HepG2 (cell line): ENCODE data around the gene SNPH. TPM values are rescaled to one million over a fixed set of nuclear protein-coding genes. Genes with fewer than 3 reads are reported as not detected.

Source experiments
- ARID5B ChIP-seq: IDR thresholded peaks from 2 replicates; pipeline ENCODE4 v1.4.0; 2020; ENCODE audit warnings: mild to moderate bottlenecking, missing genetic modification reagents
- BRD4 ChIP-seq: sonication (generic); formaldehyde crosslinking; IDR thresholded peaks from 2 replicates; pipeline ENCODE4 v1.4.0; 2020; ENCODE audit warnings: missing genetic modification reagents
- KLF11 ChIP-seq: IDR thresholded peaks from 2 replicates; pipeline ENCODE4 v1.6.1; 2016; ENCODE audit warnings: missing compliant biosample characterization
- SOX13 ChIP-seq, 3 experiments: fragments of 450-650 bp in 1 of 3; sonication (generic) in 1 of 3; formaldehyde crosslinking in 1 of 3; IDR thresholded peaks in 2 of 3; conservative IDR thresholded peaks in 1 of 3; 2 replicates each; pipeline versions ENCODE4 v1.5.0 to v1.6.1; 2016 to 2020; ENCODE audit warnings: antibody characterized with exemption in 1 of 3, mild to moderate bottlenecking in 1 of 3, missing compliant biosample characterization in 1 of 3, missing genetic modification reagents in 1 of 3, moderate library complexity in 1 of 3
- SOX6 ChIP-seq, 2 experiments: fragments of 450-650 bp in 1 of 2; sonication (generic) in 1 of 2; formaldehyde crosslinking in 1 of 2; IDR thresholded peaks; 2 replicates each; pipeline versions ENCODE4 v1.4.0 to v1.6.1; 2017 to 2020; ENCODE audit warnings: antibody characterized with exemption in 1 of 2, mild to moderate bottlenecking in 1 of 2, missing genetic modification reagents in 1 of 2
- SRSF4 ChIP-seq: fragments of 200-400 bp; formaldehyde crosslinking; IDR thresholded peaks from one replicate; pipeline ENCODE4 v1.6.1; 2018; ENCODE audit warnings: mild to moderate bottlenecking, low read depth, low read length, moderate library complexity; ENCODE audit not compliant: poor library complexity, severe bottlenecking
- UBTF ChIP-seq: sonication (generic); formaldehyde crosslinking; IDR thresholded peaks from 2 replicates; pipeline ENCODE4 v1.4.0; 2020; ENCODE audit warnings: mild to moderate bottlenecking, missing genetic modification reagents
- ZNF224 ChIP-seq: sonication (generic); formaldehyde crosslinking; IDR thresholded peaks from 2 replicates; pipeline ENCODE4 v1.5.0; 2020; ENCODE audit warnings: mild to moderate bottlenecking, missing genetic modification reagents
- ZNF253 ChIP-seq: sonication (generic); formaldehyde crosslinking; IDR thresholded peaks from 2 replicates; pipeline ENCODE4 v1.8.0; 2022; ENCODE audit warnings: mild to moderate bottlenecking, missing genetic modification reagents, borderline replicate concordance
- ZNF331 ChIP-seq: sonication (generic); formaldehyde crosslinking; IDR thresholded peaks from 2 replicates; pipeline ENCODE4 v1.4.0; 2020; ENCODE audit warnings: missing genetic modification reagents
- ZNF468 ChIP-seq: sonication (generic); formaldehyde crosslinking; IDR thresholded peaks from 2 replicates; pipeline ENCODE4 v1.8.0; 2022; ENCODE audit warnings: mild to moderate bottlenecking, moderate library complexity, missing genetic modification reagents
- ZNF546 ChIP-seq: sonication (generic); formaldehyde crosslinking; conservative IDR thresholded peaks from 2 replicates; pipeline ENCODE4 v1.8.1; 2023; ENCODE audit warnings: mild to moderate bottlenecking, missing genetic modification reagents
- ZNF609 ChIP-seq: sonication (generic); formaldehyde crosslinking; IDR thresholded peaks from 2 replicates; pipeline ENCODE4 v1.4.0; 2020; ENCODE audit warnings: mild to moderate bottlenecking, missing genetic modification reagents, borderline replicate concordance
- ZNF629 ChIP-seq: sonication (generic); formaldehyde crosslinking; conservative IDR thresholded peaks from 2 replicates; pipeline ENCODE4 v1.5.0; 2020; ENCODE audit warnings: missing genetic modification reagents
- ZNF737 ChIP-seq: sonication (generic); formaldehyde crosslinking; IDR thresholded peaks from 2 replicates; pipeline ENCODE4 v1.5.0; 2020; ENCODE audit warnings: missing genetic modification reagents, mild to moderate bottlenecking, borderline replicate concordance
- ZSCAN31 ChIP-seq: sonication (generic); formaldehyde crosslinking; IDR thresholded peaks from 2 replicates; pipeline ENCODE4 v1.5.0; 2020; ENCODE audit warnings: low read depth, mild to moderate bottlenecking, missing genetic modification reagents
- polyA plus RNA-seq, 8 experiments: library from polyadenylated mRNA; depleted of rRNA in 3 of 8; stranded (reverse) in 7 of 8; unstranded in 1 of 8; fragments of >200 nt; fragmentation: Illumina TruSeq in 4 of 8; extraction: Trizol in 4 of 8; gene quantifications; 2 replicates each; pipeline versions ENCODE4 v1.2.1 to v1.2.3, GENCODE V29; 2011 to 2016; ENCODE audit warnings: low read depth in 4 of 8, missing spikeins in 1 of 8, mixed read lengths in 1 of 8; ENCODE audit not compliant: insufficient read depth in 1 of 8
- total RNA-seq, 5 experiments: library from RNA; depleted of rRNA; stranded (reverse); fragments of >200 nt; fragmentation: Illumina TruSeq; extraction: Trizol; gene quantifications; 2 replicates each; pipeline ENCODE4 v1.2.3, GENCODE V29; 2016; ENCODE audit warnings: low read depth in 1 of 5

Gene SNPH
- total and polyA plus RNA-seq, 2 of the 13 experiments (the other 11 are each of a cell fraction or from before 2014, with no cell fraction given), result 0.09 TPM; not detected in 1

GRCh38 chr20:1225783-1226654, 40.1 kb upstream of the SNPH start, which contains the start of gene RAD21L1 (continued):
- TF ChIP-seq ZNF609 (CRISPR knock-in tag) (0 out of 2 replicates have a peak, but pooled peaks have one; percentile 8), ZNF546 (CRISPR knock-in tag) (peak; percentile 67; the same call in 1 of the 2 replicates), ZNF629 (no peak), ARID5B (CRISPR knock-in tag) (no peak), ZNF737 (CRISPR knock-in tag) (no peak), ZNF468 (peak; percentile 62; the same call in 1 of the 2 replicates), SRSF4 (no peak), UBTF (peak; percentile 27; the same call in 1 of the 2 replicates), ZSCAN31 (peak; percentile 20; the same call in 1 of the 2 replicates), SOX6 (IDR thresholded peaks at IDR 0.05) (no peak), SOX6 (CRISPR knock-in tag; IDR thresholded peaks at IDR 0.05) (0 out of 2 replicates have a peak, but pooled peaks have one; percentile 17), ZNF253 (CRISPR knock-in tag) (peak; percentile 90; the same call in 1 of the 2 replicates), SOX13 (IDR thresholded peaks at IDR 0.05) (no peak), SOX13 (CRISPR knock-in tag; conservative IDR thresholded peaks at IDR 0.05 in 1 of 2, IDR thresholded peaks at IDR 0.05 in 1 of 2) (no peak), ZNF224 (CRISPR knock-in tag) (0 out of 2 replicates have a peak, but pooled peaks have one; percentile 22), KLF11 (no peak), ZNF331 (no peak), BRD4 (CRISPR knock-in tag) (0 out of 2 replicates have a peak, but pooled peaks have one; percentile 8)
